SJCRH30 (cell line): ENCODE results near the gene IQCH. TPM values are rescaled to one million over a fixed set of nuclear protein-coding genes. Genes with fewer than 3 reads are reported as not detected.

Source experiments
- DNase-seq, 2 experiments: peaks; one replicate each; pipeline ENCODE4 v3.0.0-alpha.2; 2015 to 2020
- H3K27ac ChIP-seq: fragments of 250-450 bp; sonication (Bioruptor Pico); 2 replicates; pipeline ENCODE4 v1.5.1; 2020; ENCODE audit warnings: mild to moderate bottlenecking, moderate library complexity
- H3K27me3 ChIP-seq: fragments of 250-450 bp; sonication (Bioruptor Pico); 2 replicates; pipeline ENCODE4 v1.5.1; 2020; ENCODE audit warnings: mild to moderate bottlenecking, moderate library complexity
- H3K36me3 ChIP-seq: fragments of 250-450 bp; sonication (Bioruptor Pico); 2 replicates; pipeline ENCODE4 v1.5.1; 2020; ENCODE audit warnings: mild to moderate bottlenecking, moderate library complexity
- H3K4me1 ChIP-seq: fragments of 250-450 bp; sonication (Bioruptor Pico); 2 replicates; pipeline ENCODE4 v1.5.1; 2020; ENCODE audit warnings: mild to moderate bottlenecking, moderate library complexity
- H3K4me3 ChIP-seq: fragments of 250-450 bp; sonication (Bioruptor Pico); 2 replicates; pipeline ENCODE4 v1.5.1; 2020; ENCODE audit warnings: mild to moderate bottlenecking, moderate library complexity
- H3K9me3 ChIP-seq: fragments of 250-450 bp; sonication (Bioruptor Pico); replicated peaks from 2 replicates; pipeline ENCODE4 v1.5.1; 2020; ENCODE audit warnings: mild to moderate bottlenecking, moderate library complexity
- total RNA-seq: library from RNA; depleted of rRNA; stranded (reverse); fragments of >200 nt; shearing (Covaris generic); gene quantifications from 2 replicates; pipeline ENCODE4 v1.2.3, GENCODE V29; 2014

Gene IQCH
- total RNA-seq, 1 experiment from 2014 or later, result 3.2 TPM

DNA sequence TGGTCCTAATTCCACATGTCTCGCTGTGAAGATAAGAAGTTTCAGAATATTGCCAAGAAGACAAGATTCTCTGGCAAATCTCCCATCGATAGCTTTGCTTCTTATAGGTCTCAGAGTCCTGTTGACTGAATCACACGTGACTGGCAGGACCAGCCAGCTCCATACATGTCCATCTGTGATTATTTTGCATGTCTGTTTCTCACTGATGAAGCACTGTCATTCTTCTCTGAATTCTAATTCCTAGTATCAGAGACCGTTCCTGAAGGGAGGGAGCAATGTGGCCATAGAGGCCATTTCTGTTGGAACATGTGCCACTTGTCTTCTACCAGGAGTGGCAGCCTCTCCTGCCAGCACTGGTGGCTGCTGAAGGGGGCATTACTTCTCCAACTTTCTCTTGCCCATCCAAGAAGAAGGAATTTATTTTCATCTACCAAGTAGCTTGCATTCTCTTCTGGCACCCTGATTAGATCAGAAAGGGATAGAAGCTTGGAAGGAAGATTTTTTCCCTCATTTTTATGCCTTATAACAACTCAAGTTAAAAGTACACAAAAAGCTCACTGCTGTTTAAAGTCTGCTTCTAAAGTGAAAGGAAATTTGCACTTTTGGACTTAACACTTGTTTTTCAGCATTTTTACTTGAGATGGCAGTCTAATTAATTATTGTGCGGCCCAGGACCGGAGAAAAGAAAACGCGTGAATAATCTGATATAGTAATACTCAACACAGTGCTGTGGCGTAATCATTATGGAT is 115.8 kb downstream of the IQCH start:
- H3K27me3 ChIP-seq, result no peaks in the 10 kb centered on the region
- no peak overlapping the region for H3K4me3 ChIP-seq
- no peaks in the 10 kb centered on the region for H3K4me1 ChIP-seq
- DNase-seq, result no peak
- H3K27ac ChIP-seq, result no peak overlapping the region
- H3K36me3 ChIP-seq, result no peaks in the 10 kb centered on the region
- H3K9me3 ChIP-seq, result no peaks in the 10 kb centered on the region

DNA sequence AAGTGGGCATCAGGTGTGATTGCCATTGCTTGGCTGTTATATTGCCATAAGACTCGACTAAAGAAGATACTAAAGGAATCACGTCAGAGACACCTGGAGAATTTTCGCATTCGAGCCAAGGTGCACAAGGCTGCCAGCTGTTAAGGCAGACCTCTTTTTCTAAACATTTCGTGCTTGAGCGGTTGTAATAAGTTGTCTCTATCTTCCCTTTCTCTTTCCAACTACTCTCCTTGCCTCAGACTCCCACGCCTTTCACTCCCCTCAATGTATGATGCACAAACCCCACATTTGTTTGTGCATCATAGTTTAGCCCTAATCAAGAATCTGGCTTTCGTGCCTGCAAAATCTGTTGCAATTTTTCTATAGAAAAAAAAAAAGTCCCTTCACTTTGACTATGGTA is 118.0 kb downstream of the IQCH start:
- no peak for DNase-seq
- Histone ChIP-seq H3K4me1 (no peaks in the 10 kb centered on the region), H3K36me3 (no peaks in the 10 kb centered on the region), H3K27me3 (no peaks in the 10 kb centered on the region), H3K9me3 (no peaks in the 10 kb centered on the region), H3K4me3 (no peak overlapping the region), H3K27ac (no peak overlapping the region)

DNA sequence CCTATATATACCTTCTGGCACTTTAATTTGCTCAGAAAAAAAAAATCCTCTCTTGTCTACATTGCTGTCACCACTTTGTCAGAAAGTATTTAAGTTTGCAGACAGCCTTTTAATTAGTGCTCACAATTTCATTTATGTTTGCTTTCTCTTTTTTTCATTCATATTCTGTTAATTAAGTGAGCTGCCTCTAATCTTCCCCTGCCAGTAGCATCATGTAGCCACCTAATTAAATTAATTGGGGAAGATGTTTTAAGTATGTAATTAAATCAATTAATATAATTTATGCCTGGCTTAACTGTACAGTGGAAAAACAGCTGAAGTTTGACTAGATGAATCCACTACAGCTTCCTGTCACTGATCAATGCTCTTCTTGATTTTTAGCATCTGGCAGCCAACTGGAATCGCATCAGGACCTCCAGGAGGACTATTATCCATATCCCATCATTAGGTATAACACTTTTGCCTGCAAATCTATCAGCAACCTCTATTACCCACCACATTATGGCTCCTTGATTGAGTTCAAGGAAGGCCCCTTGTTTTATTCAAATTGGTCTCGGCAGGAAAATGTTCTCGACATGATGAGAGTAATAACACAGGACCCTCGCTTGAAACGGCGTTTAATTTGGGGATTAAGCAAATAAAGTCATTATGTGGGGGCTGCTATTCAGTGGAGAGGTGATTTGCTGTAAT is 118.5 kb downstream of the IQCH start:
- no peaks in the 10 kb centered on the region for H3K9me3 ChIP-seq

DNA sequence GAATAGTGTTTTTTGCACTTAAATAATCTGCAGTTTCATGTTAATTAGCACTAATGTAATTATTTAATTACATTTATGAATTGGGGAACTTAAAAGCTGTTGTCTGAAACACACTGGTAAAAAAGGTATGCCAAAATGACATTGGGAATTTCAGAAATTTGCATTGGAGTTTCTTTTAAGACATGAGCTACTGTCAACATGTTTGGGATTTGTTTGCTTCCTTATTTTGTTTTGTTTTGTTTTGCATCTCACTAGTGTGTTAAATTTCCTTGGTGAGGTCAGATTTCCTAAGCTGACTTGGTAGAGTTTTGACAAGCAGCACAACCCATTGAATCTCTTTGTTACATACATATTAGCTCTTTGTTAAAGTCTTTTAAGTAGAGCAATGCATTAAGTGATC is 119.4 kb downstream of the IQCH start:
- DNase-seq, result no peak
- no peaks in the 10 kb centered on the region for H3K27me3 ChIP-seq
- H3K4me3 ChIP-seq, result no peak overlapping the region
- H3K27ac ChIP-seq, result no peak overlapping the region
- H3K36me3 ChIP-seq, result no peaks in the 10 kb centered on the region
- H3K9me3 ChIP-seq, result no peaks in the 10 kb centered on the region
- H3K4me1 ChIP-seq, result no peaks in the 10 kb centered on the region

More for the DNA sequence above, 118.5 kb downstream of the IQCH start:
- no peak overlapping the region for H3K27ac ChIP-seq
- H3K36me3 ChIP-seq, result no peaks in the 10 kb centered on the region
- DNase-seq, result no peak
- H3K4me1 ChIP-seq, result no peaks in the 10 kb centered on the region
- no peak overlapping the region for H3K4me3 ChIP-seq
- no peaks in the 10 kb centered on the region for H3K27me3 ChIP-seq

DNA sequence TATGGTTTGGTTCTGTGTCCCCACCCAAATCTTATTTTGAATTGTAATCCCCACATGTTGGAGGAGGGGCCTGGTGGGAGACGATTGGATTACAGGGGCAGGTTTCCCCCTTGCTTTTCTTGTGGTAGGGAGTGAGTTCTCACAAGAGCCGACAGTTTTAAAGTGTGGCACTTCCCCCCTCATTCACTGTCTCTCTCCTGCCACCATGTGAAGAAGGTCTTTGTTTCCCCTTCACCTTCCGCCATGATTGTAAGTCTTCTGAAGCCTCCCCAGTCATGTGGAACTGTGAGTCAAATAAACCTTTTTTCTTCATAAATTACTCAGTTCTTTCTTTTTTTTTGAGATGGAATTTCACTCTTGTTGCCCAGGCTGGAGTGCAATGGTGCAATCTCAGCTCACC is 124.9 kb downstream of the IQCH start:
- Histone ChIP-seq H3K27me3 (no peaks in the 10 kb centered on the region), H3K27ac (no peak overlapping the region), H3K36me3 (no peaks in the 10 kb centered on the region), H3K4me1 (no peaks in the 10 kb centered on the region), H3K9me3 (no peaks in the 10 kb centered on the region), H3K4me3 (no peak overlapping the region)
- no peak for DNase-seq

DNA sequence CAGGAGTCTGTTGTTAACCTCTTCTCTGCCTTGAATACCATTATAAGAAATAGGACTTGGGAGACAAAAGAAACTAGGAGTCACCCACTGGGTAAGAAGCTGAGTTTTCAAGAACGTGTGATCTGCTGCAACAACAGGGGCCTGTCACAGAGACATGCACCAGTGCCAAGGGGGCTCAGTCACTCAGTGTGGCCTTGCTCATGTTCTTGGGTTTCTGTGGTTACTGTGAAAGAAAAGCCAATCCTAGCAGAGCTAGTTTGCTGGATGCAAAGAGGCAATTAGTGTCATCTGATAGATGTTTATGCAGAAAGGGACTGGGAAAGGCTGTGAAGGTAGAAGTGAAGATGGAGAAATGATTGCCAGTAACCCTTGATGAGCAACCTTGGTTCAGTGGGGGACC is 126.3 kb downstream of the IQCH start:
- Histone ChIP-seq H3K27ac (no peak overlapping the region), H3K4me1 (no peaks in the 10 kb centered on the region), H3K9me3 (no peaks in the 10 kb centered on the region), H3K4me3 (no peak overlapping the region), H3K36me3 (no peaks in the 10 kb centered on the region), H3K27me3 (no peaks in the 10 kb centered on the region)
- peak in 1 of 2 experiments; percentile 9 for DNase-seq

DNA sequence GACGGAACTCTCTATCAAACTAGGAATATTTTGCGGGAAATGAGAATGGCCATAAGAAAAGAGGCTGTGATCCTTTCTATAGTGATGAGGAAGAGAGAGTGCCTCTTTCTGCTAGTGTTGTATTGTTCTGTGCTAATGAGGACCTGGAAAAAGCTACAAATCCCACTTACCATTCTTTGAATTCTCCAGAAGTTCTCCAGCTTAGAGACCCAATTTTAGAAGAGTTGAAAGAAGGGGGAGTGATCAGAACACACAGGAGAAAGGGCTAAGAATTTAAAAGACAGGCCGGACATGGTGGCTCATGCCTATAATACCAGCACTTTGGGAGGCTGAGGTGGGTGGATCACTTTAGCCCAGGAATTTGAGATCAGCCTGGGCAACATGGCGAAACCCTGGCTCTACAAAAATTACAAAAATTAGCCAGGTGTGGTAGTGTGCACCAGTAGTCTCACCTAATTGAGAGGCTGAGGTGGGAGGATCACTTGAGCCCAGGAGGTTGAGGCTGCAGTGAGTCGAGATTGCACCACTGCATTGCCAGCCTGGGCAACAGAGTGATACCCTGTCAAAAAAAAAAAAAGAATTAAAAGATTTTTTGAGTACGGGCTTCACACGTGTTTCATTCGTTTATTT is 126.9 kb downstream of the IQCH start:
- Histone ChIP-seq H3K4me3 (no peak overlapping the region), H3K4me1 (no peaks in the 10 kb centered on the region), H3K9me3 (no peaks in the 10 kb centered on the region), H3K27me3 (no peaks in the 10 kb centered on the region), H3K27ac (no peak overlapping the region), H3K36me3 (no peaks in the 10 kb centered on the region)
- DNase-seq, result no peak

DNA sequence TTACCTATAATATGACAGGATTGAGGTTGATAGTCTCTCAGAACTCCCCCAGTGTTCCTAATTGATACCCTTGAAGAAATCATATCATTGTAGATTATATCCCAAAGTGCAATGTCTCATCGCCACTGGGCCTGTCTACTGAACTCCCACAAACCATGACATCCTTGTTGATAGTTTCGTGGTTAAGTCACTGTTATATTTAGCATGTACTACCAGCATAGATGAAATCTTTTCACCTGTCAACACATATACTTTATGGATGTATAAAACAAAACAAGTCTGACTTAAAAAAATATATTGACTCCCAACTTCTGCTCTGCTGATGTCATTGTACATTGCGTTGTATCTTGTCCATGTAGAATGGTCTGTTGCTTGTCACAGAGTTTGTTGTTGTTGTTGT is 128.1 kb downstream of the IQCH start:
- Histone ChIP-seq H3K9me3 (no peaks in the 10 kb centered on the region), H3K4me3 (no peak overlapping the region), H3K36me3 (no peaks in the 10 kb centered on the region), H3K4me1 (no peaks in the 10 kb centered on the region), H3K27me3 (no peaks in the 10 kb centered on the region), H3K27ac (no peak overlapping the region)
- no peak for DNase-seq

DNA sequence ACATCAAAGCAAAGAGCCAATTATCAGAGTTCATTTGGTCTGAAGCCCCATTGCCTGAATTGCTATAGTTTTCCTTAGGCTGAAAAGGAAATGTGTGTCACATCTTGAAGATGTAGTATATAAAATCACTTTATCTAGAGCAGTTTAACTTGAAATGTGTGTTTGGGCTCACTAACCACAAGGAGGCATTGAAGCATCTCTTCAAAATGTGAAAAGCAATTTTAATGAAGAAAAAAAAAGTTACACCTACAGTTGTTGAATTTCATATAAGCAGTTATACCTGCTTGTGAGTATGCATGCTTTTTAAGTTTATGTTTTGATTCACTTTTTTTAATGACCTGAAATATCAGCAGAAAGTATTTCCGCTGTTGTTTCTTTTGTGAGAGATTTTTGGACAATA is 129.3 kb downstream of the IQCH start:
- DNase-seq, result no peak
- no peaks in the 10 kb centered on the region for H3K4me1 ChIP-seq
- H3K27ac ChIP-seq, result no peak overlapping the region
- no peaks in the 10 kb centered on the region for H3K9me3 ChIP-seq
- H3K36me3 ChIP-seq, result no peaks in the 10 kb centered on the region
- H3K27me3 ChIP-seq, result no peaks in the 10 kb centered on the region
- H3K4me3 ChIP-seq, result no peak overlapping the region

DNA sequence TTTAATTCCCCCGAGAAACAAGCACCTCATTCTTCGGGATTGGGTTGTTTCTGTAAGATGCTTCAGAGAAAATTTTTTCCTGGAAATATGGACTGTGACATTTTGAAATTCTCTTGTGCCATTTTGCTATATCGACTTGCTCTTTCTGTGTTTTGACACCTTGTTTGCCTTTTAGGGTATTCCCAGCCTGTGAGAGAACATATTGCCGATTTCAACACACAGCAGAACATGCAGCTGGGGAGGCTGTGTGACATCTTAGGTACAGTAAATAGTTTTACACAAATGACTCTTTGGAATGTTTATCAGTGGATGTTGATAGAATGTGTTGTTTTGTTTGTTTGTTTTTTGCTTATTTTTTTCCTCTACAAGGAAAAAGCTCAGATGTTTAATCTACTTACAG is 130.2 kb downstream of the IQCH start:
- Histone ChIP-seq H3K27ac (no peak overlapping the region), H3K4me1 (no peaks in the 10 kb centered on the region), H3K36me3 (no peaks in the 10 kb centered on the region), H3K4me3 (no peak overlapping the region), H3K27me3 (no peaks in the 10 kb centered on the region), H3K9me3 (no peaks in the 10 kb centered on the region)
- DNase-seq, result no peak

DNA sequence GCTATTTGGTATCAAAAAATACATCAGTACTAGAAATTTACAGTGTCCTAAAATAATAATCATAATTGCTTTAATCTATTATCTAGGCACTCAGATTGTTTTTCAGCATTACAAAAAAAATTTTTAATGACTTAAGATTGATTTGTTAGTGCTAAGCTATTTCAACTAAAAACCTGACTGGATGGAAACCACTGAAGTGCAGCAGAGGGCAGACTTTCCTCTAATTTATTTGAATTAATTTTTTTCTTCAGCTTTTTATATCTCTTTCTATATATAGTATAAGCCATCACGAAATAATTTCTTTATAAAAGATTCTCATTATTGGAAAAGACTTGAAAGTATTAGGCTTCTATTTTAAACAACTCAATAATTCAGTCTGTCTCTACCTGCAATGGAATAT is 131.4 kb downstream of the IQCH start:
- no peak overlapping the region for H3K27ac ChIP-seq
- no peak for DNase-seq
- H3K4me1 ChIP-seq, result no peaks in the 10 kb centered on the region
- H3K4me3 ChIP-seq, result no peak overlapping the region
- no peaks in the 10 kb centered on the region for H3K27me3 ChIP-seq
- H3K36me3 ChIP-seq, result no peaks in the 10 kb centered on the region
- no peaks in the 10 kb centered on the region for H3K9me3 ChIP-seq

DNA sequence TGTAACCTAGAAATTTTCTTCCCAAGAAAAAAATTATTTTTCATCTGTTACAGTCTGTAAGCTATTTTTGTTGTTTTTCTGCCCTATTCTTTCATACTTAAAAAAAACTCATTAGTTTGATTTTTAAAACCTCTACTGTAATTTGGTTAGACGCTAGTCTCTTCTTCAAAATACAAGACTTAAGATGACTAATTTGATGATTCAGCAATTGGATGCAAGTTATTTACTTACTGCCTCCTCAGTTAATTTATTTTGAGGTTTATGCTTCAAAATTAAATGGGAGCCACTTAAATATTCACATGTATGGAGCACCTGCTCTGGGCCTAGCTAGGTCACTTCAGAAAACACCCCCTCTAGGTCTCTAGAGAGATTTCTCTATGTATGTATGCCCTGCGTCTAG is 132.4 kb downstream of the IQCH start:
- Histone ChIP-seq H3K4me1 (no peaks in the 10 kb centered on the region), H3K9me3 (no peaks in the 10 kb centered on the region), H3K36me3 (no peaks in the 10 kb centered on the region), H3K27ac (no peak overlapping the region), H3K27me3 (no peaks in the 10 kb centered on the region), H3K4me3 (no peak overlapping the region)
- no peak for DNase-seq

DNA sequence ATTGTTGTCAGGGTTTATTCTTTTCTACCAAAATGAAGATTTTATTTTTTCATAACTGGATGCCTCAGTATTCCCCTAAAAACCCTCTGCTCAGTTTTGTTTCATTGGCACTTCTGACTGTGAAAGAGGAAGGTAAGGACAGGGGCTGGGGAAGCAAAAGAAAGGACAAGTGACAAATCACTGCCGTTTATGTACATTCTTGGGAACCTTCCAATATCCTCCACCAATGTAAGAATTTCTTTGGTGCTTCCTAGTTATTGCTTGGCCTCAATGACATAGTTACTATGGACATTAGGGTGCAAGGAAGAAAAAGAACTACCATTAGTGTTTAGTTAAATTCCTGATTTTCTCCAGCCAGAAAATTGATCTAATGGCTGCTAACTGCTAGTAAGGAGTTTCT is 135.4 kb downstream of the IQCH start:
- Histone ChIP-seq H3K4me1 (no peaks in the 10 kb centered on the region), H3K4me3 (no peak overlapping the region), H3K36me3 (no peaks in the 10 kb centered on the region), H3K27ac (no peak overlapping the region), H3K27me3 (no peaks in the 10 kb centered on the region), H3K9me3 (no peaks in the 10 kb centered on the region)
- DNase-seq, result no peak

DNA sequence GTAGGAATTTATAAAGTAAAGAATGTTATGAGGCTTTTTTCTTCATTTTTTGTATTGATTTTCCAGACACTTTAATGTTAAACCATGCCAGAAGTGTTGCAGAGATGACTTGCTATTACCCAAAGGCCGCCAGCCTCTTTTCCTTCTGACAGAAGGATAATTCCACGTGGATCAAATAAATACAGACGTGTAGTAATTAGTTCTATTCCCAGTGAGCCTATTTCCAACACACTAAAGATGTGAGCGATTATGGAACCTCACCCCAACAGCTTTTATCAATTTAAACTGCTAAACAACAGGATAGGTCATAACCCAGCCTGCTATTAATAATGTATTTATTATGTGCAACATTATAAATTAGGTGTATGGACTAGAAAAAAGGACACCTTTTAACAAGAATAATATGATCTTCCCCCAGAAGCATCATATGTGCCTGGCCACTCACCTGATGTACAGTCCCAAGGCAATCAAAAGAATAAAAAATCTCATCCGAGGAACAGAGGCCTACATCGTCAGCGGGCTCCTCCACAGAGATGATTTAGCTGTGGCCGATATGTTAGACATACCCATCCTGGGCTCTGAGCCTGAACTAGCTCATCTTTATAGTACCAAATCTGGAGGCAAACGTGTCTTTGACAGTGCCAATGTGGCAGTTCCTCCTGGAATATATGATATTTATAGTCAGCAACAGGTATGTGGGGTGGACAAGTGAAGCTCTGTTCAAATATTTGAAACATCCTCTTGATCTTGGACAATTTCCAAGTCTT is 140.5 kb downstream of the IQCH start:
- H3K4me3 ChIP-seq, result no peak overlapping the region
- H3K27me3 ChIP-seq, result no peaks in the 10 kb centered on the region
- no peak for DNase-seq
- H3K9me3 ChIP-seq, result no peaks in the 10 kb centered on the region
- no peak overlapping the region for H3K27ac ChIP-seq
- no peaks in the 10 kb centered on the region for H3K4me1 ChIP-seq
- H3K36me3 ChIP-seq, result no peaks in the 10 kb centered on the region

DNA sequence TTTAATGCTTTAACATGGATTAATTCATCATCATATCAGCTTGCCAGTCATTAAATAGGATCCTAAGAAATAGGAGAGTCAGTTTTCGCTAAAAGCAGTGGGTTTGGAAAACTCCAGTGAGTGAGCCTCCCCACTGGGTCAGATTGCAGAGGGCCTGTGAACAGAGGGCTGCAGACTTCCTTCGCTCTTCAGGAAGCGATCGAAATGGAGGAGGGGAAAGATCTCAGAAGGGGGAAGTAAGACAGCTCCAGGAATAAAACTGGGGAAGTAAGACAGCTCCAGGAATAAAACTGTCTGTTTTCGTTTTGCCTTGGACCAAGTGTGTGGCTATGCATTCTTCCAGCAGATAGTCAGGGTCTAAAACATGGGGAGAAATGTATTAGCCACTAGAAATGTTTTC is 141.5 kb downstream of the IQCH start:
- H3K27ac ChIP-seq, result no peak overlapping the region
- no peak overlapping the region for H3K4me3 ChIP-seq
- no peaks in the 10 kb centered on the region for H3K36me3 ChIP-seq
- H3K4me1 ChIP-seq, result no peaks in the 10 kb centered on the region
- H3K27me3 ChIP-seq, result no peaks in the 10 kb centered on the region
- no peaks in the 10 kb centered on the region for H3K9me3 ChIP-seq
- no peak for DNase-seq
